ENCODE measurements around the gene RARA. TPM values are rescaled to one million over a fixed set of nuclear protein-coding genes. Genes with fewer than 3 reads are reported as not detected.

The RARA gene
- total and polyA plus RNA-seq, 2 of the 4 experiments (the other 2 are of a cell fraction): 9.0 to 12.7 TPM

DNA sequence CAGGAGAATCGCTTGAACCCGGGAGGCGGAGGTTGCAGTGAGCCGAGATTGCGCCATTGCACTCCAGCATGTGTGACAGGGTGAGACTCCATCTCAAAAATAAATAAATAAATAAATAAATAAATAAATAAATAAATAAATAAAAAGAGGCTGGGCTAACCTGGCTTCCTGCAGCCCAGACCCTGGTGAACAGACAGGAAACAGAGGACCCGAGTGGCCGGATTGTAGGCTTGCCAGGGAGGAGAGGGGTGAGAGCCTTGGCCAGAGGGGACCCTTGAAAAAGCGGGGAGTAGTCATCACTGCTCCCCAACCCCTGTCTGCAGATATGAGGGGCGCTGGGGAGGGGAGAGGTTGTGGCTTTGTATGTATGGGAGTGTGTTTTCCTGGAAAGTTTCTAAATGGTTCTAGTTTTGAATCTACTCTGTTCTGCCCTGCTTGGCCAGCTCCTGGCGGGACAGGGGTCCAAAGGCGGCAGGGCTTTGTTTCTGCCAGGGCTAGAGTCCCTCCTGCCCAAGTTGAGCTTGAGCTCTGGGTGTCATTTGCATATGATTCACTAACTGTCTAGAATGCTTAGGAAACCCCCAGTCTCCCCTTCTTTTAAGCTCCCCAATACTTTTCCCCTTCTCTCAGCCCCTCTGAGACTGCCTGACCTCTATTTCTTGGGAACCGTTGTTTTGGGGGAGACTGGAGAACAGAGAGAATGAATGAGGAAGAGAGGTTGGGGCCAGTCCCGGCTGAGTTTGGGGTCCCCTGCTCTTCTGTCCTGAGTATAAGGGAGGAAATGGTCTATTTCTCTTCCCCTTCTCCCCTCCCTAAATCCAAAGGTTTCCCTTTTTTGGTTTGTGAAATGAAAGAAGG lies 16.4 kb downstream of the RARA start:
- Histone ChIP-seq H3K23ac (ENCODE audit: low read depth, low read length) (no peak overlapping the region), H3K18ac (ENCODE audit: low read depth, low read length) (no peak overlapping the region), H3K4me2 (ENCODE audit: low read depth, low read length) (no peak overlapping the region), H4K91ac (ENCODE audit: insufficient read depth, low read depth, low read length) (no peak overlapping the region; the same call in 1 of the 2 replicates), H2AK5ac (ENCODE audit: low read depth, low read length) (no peak overlapping the region), H3K79me1 (ENCODE audit: low read depth in 1 of 2, low read length in 2 of 2) (peaks cover 15 to 95% of the 10 kb centered on the region in 2 experiments), H3K9ac (ENCODE audit: low read depth, low read length) (no peak overlapping the region), H4K5ac (ENCODE audit: low read depth, low read length) (no peak overlapping the region), H4K20me1 (ENCODE audit: insufficient read depth, low read length) (peaks cover 61% of the 10 kb centered on the region), H3K9me1 (ENCODE audit: insufficient read depth, low read length) (peaks cover 37% of the 10 kb centered on the region), H3K27ac (ENCODE audit: insufficient read depth, low read length) (no peak overlapping the region), H2BK5ac (ENCODE audit: low read depth, low read length, poor library complexity, severe bottlenecking) (no peak overlapping the region), H3K9me3 (ENCODE audit: control insufficient read depth, insufficient read depth, low read length) (no peaks in the 10 kb centered on the region), H3K27me3 (ENCODE audit: control insufficient read depth, insufficient read depth, low read length) (no peaks in the 10 kb centered on the region), H3K14ac (replicated peaks; ENCODE audit: low read depth, low read length) (no peak overlapping the region), H2AFZ (replicated peaks; ENCODE audit: low read length, poor library complexity) (no peak overlapping the region), H3K4me1 (ENCODE audit: control insufficient read depth, insufficient read depth, low read length) (peaks cover 57% of the 10 kb centered on the region), H3K4me3 (ENCODE audit: insufficient read depth, low read depth, low read length) (no peak overlapping the region), H2BK20ac (ENCODE audit: low read depth, low read length) (no peak overlapping the region), H2BK15ac (ENCODE audit: low read depth, low read length) (no peak overlapping the region), H3K56ac (ENCODE audit: extremely low read depth, insufficient read depth, low read length) (no peak overlapping the region), H2BK120ac (ENCODE audit: low read depth, low read length) (no peak overlapping the region), H4K8ac (ENCODE audit: low read depth in 2 of 2, low read length in 2 of 2) (no peak overlapping the region), H3K36me3 (ENCODE audit: control insufficient read depth, insufficient read depth, low read length) (no peaks in the 10 kb centered on the region), H2AK9ac (replicated peaks; ENCODE audit: low read depth, low read length, poor library complexity) (no peak overlapping the region), H3K4ac (ENCODE audit: low read depth, low read length) (no peak overlapping the region)
- POLR2A ChIA-PET (ENCODE audit: unreplicated experiment): no interaction called here
- in situ Hi-C loops (cut with MboI; ENCODE audit: low sequenced_read_pairs): no loop called here
- dilution Hi-C loops (cut with HindIII; ENCODE audit: low sequenced_read_pairs, unreplicated experiment): no loop called here
- 100% methylated on average over 3 of the region's 13 CpGs; no CpG with 5 or more reads in 1 of the 2 experiments for WGBS, 2 experiments (ENCODE audit: extremely low coverage in 2 of 2, insufficient read length in 1 of 2)
- no TSS peak for BruUV-seq (replicated peaks)
- ATAC-seq (ENCODE audit: low read depth): no peak
- intact Hi-C loops (cut with micrococcal nuclease): no loop called here
- CTCF ChIA-PET: interaction anchor here (1.1 kb wide), 1 partner anchor 72 kb away, joined by 3 read pairs; no protein-coding TSS in a partner anchor
- DNase-seq: no peak
- TF ChIP-seq NFE2L2 (IDR thresholded peaks at IDR 0.05; ENCODE audit: low read depth, low read length): no peak
- no peak for TF ChIP-seq MAFK (IDR thresholded peaks at IDR 0.05; ENCODE audit: low read depth, low read length)
- TF ChIP-seq MXI1 (IDR thresholded peaks at IDR 0.05; ENCODE audit: borderline replicate concordance, low read depth, low read length): no peak
- no peak for TF ChIP-seq RAD21 (IDR thresholded peaks at IDR 0.05; ENCODE audit: low read length)
- TF ChIP-seq BHLHE40 (IDR thresholded peaks at IDR 0.05; ENCODE audit: low read depth, low read length): no peak
- TF ChIP-seq, protein P1, sequence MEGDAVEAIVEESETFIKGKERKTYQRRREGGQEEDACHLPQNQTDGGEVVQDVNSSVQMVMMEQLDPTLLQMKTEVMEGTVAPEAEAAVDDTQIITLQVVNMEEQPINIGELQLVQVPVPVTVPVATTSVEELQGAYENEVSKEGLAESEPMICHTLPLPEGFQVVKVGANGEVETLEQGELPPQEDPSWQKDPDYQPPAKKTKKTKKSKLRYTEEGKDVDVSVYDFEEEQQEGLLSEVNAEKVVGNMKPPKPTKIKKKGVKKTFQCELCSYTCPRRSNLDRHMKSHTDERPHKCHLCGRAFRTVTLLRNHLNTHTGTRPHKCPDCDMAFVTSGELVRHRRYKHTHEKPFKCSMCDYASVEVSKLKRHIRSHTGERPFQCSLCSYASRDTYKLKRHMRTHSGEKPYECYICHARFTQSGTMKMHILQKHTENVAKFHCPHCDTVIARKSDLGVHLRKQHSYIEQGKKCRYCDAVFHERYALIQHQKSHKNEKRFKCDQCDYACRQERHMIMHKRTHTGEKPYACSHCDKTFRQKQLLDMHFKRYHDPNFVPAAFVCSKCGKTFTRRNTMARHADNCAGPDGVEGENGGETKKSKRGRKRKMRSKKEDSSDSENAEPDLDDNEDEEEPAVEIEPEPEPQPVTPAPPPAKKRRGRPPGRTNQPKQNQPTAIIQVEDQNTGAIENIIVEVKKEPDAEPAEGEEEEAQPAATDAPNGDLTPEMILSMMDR (conservative IDR thresholded peaks at IDR 0.05; ENCODE audit: low read depth, low read length): no peak
- TF ChIP-seq CHD1 (IDR thresholded peaks at IDR 0.05; ENCODE audit: low read depth, low read length): no peak
- TF ChIP-seq RCOR1 (IDR thresholded peaks at IDR 0.05; ENCODE audit: insufficient replicate concordance, low read length): no peak
- TF ChIP-seq USF2 (IDR thresholded peaks at IDR 0.05; ENCODE audit: low read depth, low read length): no peak
- TF ChIP-seq MAZ (IDR thresholded peaks at IDR 0.05; ENCODE audit: borderline replicate concordance, low read depth, low read length): no peak
- TF ChIP-seq ELK1 (IDR thresholded peaks at IDR 0.05; ENCODE audit: borderline replicate concordance, low read depth, low read length): no peak
- no peak for TF ChIP-seq CEBPB (IDR thresholded peaks at IDR 0.05; ENCODE audit: low read depth, low read length)
- TF ChIP-seq FOS (IDR thresholded peaks at IDR 0.05; ENCODE audit: low read depth, low read length): no peak
- TF ChIP-seq SMC3 (IDR thresholded peaks at IDR 0.05; ENCODE audit: low read depth, low read length): no peak
- TF ChIP-seq POLR2A (IDR thresholded peaks at IDR 0.05; ENCODE audit: low read depth, low read length): no peak

Measured in IMR-90 (cell line).